Measurements from ENCODE around the gene EBF3. TPM values are rescaled to one million over a fixed set of nuclear protein-coding genes. Genes with fewer than 3 reads are reported as not detected.

Gene EBF3
- total RNA-seq, 4 donors from 2014 or later: 1.5 to 4.1 (median 1.9) TPM; not detected in 1

- DNase-seq: peak in 1 of 3 donors; percentile 23
- no peaks in the 10 kb centered on the region for H3K4me1 ChIP-seq
- H3K27me3 ChIP-seq: no peaks in the 10 kb centered on the region
- no peak overlapping the region for H3K27ac ChIP-seq
- no peaks in the 10 kb centered on the region for H3K36me3 ChIP-seq
- no peak overlapping the region for H3K4me3 ChIP-seq
- TF ChIP-seq CTCF (IDR thresholded peaks at IDR 0.05): no peak
- no peak for TF ChIP-seq POLR2A (IDR thresholded peaks at IDR 0.05)
- no peaks in the 10 kb centered on the region for H3K9me3 ChIP-seq
These were observed 49.8 kb downstream of the EBF3 start for GRCh38 chr10:129914153-129914855.

GRCh38 chr10:129912986-129913695 lies 50.9 kb downstream of the EBF3 start:
- TF ChIP-seq POLR2A (IDR thresholded peaks at IDR 0.05) (no peak), CTCF (IDR thresholded peaks at IDR 0.05) (no peak)
- no peak overlapping the region for H3K27ac ChIP-seq
- H3K4me3 ChIP-seq: no peak overlapping the region
- DNase-seq: peak in 1 of 3 donors; percentile 16
- no peaks in the 10 kb centered on the region for H3K4me1 ChIP-seq
- no peaks in the 10 kb centered on the region for H3K9me3 ChIP-seq
- no peaks in the 10 kb centered on the region for H3K27me3 ChIP-seq
- H3K36me3 ChIP-seq: no peaks in the 10 kb centered on the region

- no peaks in the 10 kb centered on the region for H3K9me3 ChIP-seq
These were observed 51.7 kb downstream of the EBF3 start for GRCh38 chr10:129912166-129912917.

GRCh38 chr10:129911451-129912165 lies 52.5 kb downstream of the EBF3 start:
- TF ChIP-seq POLR2A (IDR thresholded peaks at IDR 0.05): no peak
- TF ChIP-seq CTCF (IDR thresholded peaks at IDR 0.05): no peak
- no peak overlapping the region for H3K27ac ChIP-seq
- no peak overlapping the region for H3K4me3 ChIP-seq
- DNase-seq: peak in 1 of 3 donors; percentile 30
- no peaks in the 10 kb centered on the region for H3K36me3 ChIP-seq
- no peaks in the 10 kb centered on the region for H3K9me3 ChIP-seq
- no peaks in the 10 kb centered on the region for H3K4me1 ChIP-seq
- no peaks in the 10 kb centered on the region for H3K27me3 ChIP-seq

More at GRCh38 chr10:129912166-129912917, 51.7 kb downstream of the EBF3 start:
- Histone ChIP-seq H3K4me1 (no peaks in the 10 kb centered on the region), H3K4me3 (no peak overlapping the region), H3K36me3 (no peaks in the 10 kb centered on the region), H3K27ac (no peak overlapping the region), H3K27me3 (no peaks in the 10 kb centered on the region)
- no peak for TF ChIP-seq POLR2A (IDR thresholded peaks at IDR 0.05)
- no peak for TF ChIP-seq CTCF (IDR thresholded peaks at IDR 0.05)
- no peak for DNase-seq

- TF ChIP-seq CTCF (IDR thresholded peaks at IDR 0.05) (no peak), POLR2A (IDR thresholded peaks at IDR 0.05) (no peak)
- peak in 1 of 3 donors; percentile 23 for DNase-seq
- Histone ChIP-seq H3K27ac (no peak overlapping the region), H3K36me3 (no peaks in the 10 kb centered on the region), H3K27me3 (no peaks in the 10 kb centered on the region), H3K9me3 (no peaks in the 10 kb centered on the region), H3K4me1 (no peaks in the 10 kb centered on the region), H3K4me3 (no peak overlapping the region)
These were observed 53.2 kb downstream of the EBF3 start for GRCh38 chr10:129910861-129911260.

Measured in Peyer's patch (tissue), 4 donors.